ENCODE data around the gene SDC1.

Gene SDC1

DNA sequence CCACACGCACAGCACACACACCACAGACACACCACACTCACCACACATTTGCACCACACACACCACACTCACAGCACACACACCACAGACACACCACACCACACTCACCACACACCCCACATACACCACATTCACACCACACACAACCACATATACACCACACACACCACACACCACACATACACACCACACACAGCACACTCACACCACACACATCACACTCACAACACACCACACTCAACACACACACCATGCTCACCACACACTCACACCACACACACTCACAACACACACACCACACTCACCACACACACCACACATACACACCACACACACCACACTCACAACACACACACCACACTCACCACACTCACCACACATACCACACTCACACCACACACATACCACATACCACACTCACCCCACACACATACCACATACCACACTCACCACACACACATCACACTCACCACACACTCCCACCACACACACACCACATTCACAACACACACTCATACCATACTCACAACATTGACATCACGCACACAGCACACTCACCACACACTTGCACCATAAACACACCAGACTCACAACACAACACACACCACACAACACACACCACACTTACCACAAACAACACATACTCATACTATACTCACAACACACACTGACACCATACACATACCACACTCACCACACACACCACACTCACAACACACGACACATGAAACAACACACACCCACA is 60.0 kb downstream of the SDC1 start:
- Histone ChIP-seq H3K9ac (ENCODE audit: insufficient read length) (no peak overlapping the region), H3K9me3 (ENCODE audit: low read depth, low read length) (no peaks in the 10 kb centered on the region), H3K27ac (no peak overlapping the region), H3K36me3 (ENCODE audit: insufficient read depth, low read length) (no peaks in the 10 kb centered on the region), H3K4me3 (no peak overlapping the region)
- no peak for DNase-seq (ENCODE audit: low read depth, low spot score)
- TF ChIP-seq EZH2 (IDR thresholded peaks at IDR 0.05) (no peak), FOXP2 (optimal IDR thresholded peaks at IDR 0.05; ENCODE audit: control extremely low read depth, extremely low read length, insufficient read depth) (no peak), POLR2AphosphoS5 (IDR thresholded peaks at IDR 0.05; ENCODE audit: borderline replicate concordance, low read depth, low read length) (no peak)

DNA sequence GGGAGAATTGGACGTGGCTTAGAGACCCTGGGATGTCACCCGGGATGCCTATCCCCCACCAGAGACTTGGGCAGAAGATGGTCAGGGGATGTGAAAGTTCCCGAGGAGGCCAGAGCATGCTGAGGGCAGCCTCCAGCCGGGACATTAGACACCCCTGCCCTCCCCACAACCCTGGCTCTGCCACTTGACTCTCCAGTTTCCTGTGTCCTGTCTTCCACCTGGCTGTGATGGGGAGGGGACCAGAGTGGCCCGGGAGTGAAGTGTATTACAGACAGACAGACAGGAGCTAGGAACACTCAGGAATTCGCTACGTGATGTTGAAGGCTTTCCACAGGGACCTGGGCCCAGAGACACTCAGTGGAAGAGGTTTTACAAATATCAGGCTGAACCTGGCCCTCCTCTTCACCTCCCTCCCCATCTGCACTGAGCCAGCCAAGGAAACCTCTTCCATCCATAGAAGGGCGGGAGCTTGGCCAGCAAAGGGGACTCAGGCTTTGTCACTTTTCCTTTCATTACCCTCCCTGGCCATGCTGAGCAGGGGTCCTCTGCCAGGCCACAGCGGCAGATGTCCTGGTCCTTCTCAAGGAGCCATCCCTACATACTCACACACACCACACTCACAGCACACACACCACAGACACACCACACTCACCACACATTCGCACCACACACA is 60.7 kb downstream of the SDC1 start:
- Histone ChIP-seq H3K9me3 (ENCODE audit: low read depth, low read length) (no peaks in the 10 kb centered on the region), H3K9ac (ENCODE audit: insufficient read length) (no peak overlapping the region), H3K36me3 (ENCODE audit: insufficient read depth, low read length) (no peaks in the 10 kb centered on the region), H3K27ac (no peak overlapping the region), H3K4me3 (no peak overlapping the region)
- TF ChIP-seq EZH2 (IDR thresholded peaks at IDR 0.05) (no peak), POLR2AphosphoS5 (IDR thresholded peaks at IDR 0.05; ENCODE audit: borderline replicate concordance, low read depth, low read length) (no peak), FOXP2 (optimal IDR thresholded peaks at IDR 0.05; ENCODE audit: control extremely low read depth, extremely low read length, insufficient read depth) (no peak)
- no peak for DNase-seq (ENCODE audit: low read depth, low spot score)

DNA sequence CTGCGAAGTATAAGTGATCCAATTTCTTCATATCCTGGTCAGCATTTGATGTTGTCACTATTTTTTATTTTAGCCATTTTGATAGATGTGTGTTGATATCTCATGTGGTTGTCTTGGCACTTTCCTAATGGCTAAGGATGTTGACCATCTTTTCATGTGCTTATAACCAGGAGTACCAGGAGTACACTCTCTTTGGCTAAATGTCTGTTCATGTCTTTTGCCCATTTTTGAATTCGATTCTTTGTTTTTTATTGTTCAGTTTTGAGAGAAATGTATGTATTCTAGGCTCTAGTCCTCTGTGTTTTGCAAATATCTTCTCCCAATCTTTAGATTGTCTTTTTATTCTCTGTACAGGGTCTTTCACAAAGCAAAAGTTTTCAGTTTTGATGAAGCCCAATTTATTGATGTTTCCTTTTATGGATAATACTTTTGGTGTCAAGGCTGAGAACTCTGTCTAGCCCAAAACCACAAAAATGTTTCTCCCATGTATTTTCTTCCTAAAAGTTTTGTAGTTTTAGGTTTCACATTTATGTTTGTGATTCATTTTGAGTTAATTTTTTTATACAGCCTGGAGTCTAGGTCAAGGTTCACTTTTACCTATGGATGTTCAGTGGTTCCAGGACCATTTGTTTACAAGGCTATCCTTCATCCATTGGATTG is 65.4 kb downstream of the SDC1 start:
- no peak for TF ChIP-seq FOXP2 (optimal IDR thresholded peaks at IDR 0.05; ENCODE audit: control extremely low read depth, extremely low read length, insufficient read depth)
- TF ChIP-seq EZH2 (IDR thresholded peaks at IDR 0.05), result no peak
- TF ChIP-seq POLR2AphosphoS5 (IDR thresholded peaks at IDR 0.05; ENCODE audit: borderline replicate concordance, low read depth, low read length), result no peak
- Histone ChIP-seq H3K27ac (no peak overlapping the region), H3K36me3 (ENCODE audit: insufficient read depth, low read length) (no peaks in the 10 kb centered on the region), H3K9ac (ENCODE audit: insufficient read length) (no peak overlapping the region), H3K9me3 (ENCODE audit: low read depth, low read length) (no peaks in the 10 kb centered on the region), H3K4me3 (no peak overlapping the region)
- no peak for DNase-seq (ENCODE audit: low read depth, low spot score)

DNA sequence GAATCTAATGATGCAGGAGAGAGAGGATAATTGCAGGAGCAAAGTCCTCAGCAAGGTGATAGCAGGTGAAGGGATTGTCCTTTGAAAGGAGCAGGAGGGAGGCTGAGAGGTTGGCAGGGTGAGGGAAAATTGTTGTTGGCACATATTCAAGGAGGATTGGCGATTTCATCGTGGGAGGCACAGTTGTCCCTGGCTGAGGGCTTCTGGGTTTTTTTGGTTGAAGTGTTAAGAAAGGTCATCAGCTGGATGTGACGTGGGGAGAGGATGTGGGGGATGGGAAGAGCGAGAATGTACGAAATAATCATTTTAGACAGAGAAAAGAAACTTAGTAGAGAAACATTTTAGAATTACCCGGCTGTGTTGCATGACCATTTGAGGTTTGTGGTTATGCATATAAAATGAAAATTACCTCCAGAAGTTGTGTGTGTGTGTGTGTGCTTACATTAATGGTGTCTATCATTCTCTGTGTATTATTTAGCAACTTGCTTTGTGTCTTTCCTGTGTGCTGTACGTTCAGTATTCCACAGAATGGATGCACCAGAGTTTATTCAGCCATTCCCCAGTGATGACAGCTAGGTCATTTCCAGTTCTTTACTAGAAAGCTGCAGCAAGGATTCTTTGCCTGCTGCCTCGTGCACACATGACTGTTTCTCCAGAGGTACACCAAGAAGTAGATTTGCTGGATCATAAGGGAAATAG is 67.6 kb downstream of the SDC1 start:
- H3K9ac ChIP-seq (ENCODE audit: insufficient read length), result no peak overlapping the region
- no peaks in the 10 kb centered on the region for H3K36me3 ChIP-seq (ENCODE audit: insufficient read depth, low read length)
- TF ChIP-seq EZH2 (IDR thresholded peaks at IDR 0.05), result no peak
- no peak for TF ChIP-seq FOXP2 (optimal IDR thresholded peaks at IDR 0.05; ENCODE audit: control extremely low read depth, extremely low read length, insufficient read depth)
- TF ChIP-seq POLR2AphosphoS5 (IDR thresholded peaks at IDR 0.05; ENCODE audit: borderline replicate concordance, low read depth, low read length), result no peak
- DNase-seq (ENCODE audit: low read depth, low spot score), result no peak
- no peak overlapping the region for H3K27ac ChIP-seq
- 0 out of 2 replicates have a peak overlapping the region, but pooled peaks have one; percentile 14 for H3K4me3 ChIP-seq
- no peaks in the 10 kb centered on the region for H3K9me3 ChIP-seq (ENCODE audit: low read depth, low read length)

DNA sequence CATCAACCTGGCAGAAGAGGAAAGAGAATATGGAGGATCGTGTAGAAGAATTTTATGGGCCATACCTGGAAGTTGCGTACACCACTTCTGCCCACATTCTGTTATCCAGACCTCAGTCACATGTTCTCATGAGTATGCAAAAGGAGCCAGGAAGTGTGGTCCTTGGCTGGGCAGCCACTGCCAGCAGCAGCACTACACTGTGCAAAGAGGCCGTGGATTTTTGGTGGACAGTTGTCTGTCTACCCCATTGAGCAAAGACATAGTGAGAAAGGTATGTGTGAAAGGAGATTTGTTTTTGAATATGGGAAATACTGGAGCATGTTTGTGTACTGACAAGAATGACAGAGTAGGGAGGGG is 68.1 kb downstream of the SDC1 start:
- no peak overlapping the region for H3K9ac ChIP-seq (ENCODE audit: insufficient read length)
- H3K27ac ChIP-seq, result no peak overlapping the region
- no peaks in the 10 kb centered on the region for H3K9me3 ChIP-seq (ENCODE audit: low read depth, low read length)
- TF ChIP-seq POLR2AphosphoS5 (IDR thresholded peaks at IDR 0.05; ENCODE audit: borderline replicate concordance, low read depth, low read length), result no peak
- TF ChIP-seq EZH2 (IDR thresholded peaks at IDR 0.05), result no peak
- no peak for TF ChIP-seq FOXP2 (optimal IDR thresholded peaks at IDR 0.05; ENCODE audit: control extremely low read depth, extremely low read length, insufficient read depth)
- DNase-seq (ENCODE audit: low read depth, low spot score), result no peak
- no peak overlapping the region for H3K4me3 ChIP-seq
- H3K36me3 ChIP-seq (ENCODE audit: insufficient read depth, low read length), result no peaks in the 10 kb centered on the region

DNA sequence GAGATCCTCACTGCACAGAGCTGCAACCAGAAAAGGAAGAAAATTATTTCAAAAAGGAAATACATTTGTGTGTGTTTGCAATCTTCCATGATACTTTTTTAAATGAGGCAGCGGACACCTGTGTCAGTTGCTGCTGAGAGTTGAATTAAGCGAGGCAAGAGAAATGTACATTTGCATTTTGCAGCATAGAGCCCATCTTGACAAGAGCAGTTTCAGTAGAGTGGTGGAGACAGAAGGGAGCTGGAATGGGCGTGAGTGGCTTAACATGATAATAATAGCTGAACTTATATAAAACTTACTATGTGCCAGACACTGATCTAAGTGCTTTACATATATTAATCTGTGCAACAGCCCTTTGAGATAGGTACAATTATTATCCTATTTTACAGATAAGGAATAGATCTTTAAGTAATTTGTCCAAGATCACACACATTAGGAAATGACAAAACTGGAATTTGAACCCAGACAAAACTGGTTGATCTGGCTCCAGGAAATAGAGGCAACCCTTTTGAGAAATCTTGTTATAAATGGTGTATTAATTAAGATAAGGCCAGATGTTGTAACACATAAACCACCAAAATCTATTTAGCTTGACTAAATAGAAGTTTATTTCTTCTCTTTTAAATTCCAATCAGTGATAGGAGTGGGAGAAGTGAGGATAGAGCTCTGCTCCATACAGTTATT is 68.7 kb downstream of the SDC1 start:
- DNase-seq (ENCODE audit: low read depth, low spot score), result no peak
- no peaks in the 10 kb centered on the region for H3K36me3 ChIP-seq (ENCODE audit: insufficient read depth, low read length)
- no peak overlapping the region for H3K27ac ChIP-seq
- no peak overlapping the region for H3K9ac ChIP-seq (ENCODE audit: insufficient read length)
- H3K4me3 ChIP-seq, result no peak overlapping the region
- TF ChIP-seq POLR2AphosphoS5 (IDR thresholded peaks at IDR 0.05; ENCODE audit: borderline replicate concordance, low read depth, low read length) (no peak), EZH2 (IDR thresholded peaks at IDR 0.05) (no peak), FOXP2 (optimal IDR thresholded peaks at IDR 0.05; ENCODE audit: control extremely low read depth, extremely low read length, insufficient read depth) (no peak)
- H3K9me3 ChIP-seq (ENCODE audit: low read depth, low read length), result no peaks in the 10 kb centered on the region

DNA sequence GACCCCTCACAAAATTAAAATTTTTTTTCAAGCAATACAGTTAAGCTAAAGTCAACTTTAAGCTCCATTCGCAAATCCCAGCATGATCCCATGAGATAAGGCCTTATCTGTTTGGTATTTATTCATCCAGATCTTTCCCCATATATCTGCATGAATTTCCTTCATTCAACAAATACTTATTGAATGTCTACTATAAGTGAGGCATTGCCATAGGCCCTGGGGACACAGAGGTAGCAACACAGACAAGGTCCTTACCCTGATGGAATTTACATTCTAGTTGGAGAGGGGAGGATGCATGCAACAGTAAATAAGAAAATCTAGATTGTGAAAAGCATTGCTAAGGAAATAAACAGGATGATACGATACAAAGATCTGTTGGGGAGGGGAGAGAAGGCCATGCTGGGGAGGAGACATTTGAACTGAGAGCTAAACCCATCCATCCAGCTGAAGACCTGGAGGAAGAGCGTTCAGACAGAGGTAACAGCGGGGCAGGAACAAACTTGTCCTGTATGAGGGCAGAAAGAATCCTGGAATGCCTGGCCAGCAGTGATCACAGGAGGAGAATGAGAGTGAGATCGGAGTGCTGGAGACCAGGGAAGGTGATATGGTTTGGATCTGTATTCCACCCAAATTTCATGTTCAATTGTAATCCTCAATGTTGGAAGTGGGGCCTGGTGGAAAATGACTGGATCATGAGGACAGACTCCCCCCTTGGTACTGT is 71.6 kb downstream of the SDC1 start:
- no peak overlapping the region for H3K9ac ChIP-seq (ENCODE audit: insufficient read length)
- H3K36me3 ChIP-seq (ENCODE audit: insufficient read depth, low read length), result no peaks in the 10 kb centered on the region

More for the DNA sequence above, 71.6 kb downstream of the SDC1 start:
- H3K27ac ChIP-seq, result no peak overlapping the region
- no peak for DNase-seq (ENCODE audit: low read depth, low spot score)
- TF ChIP-seq EZH2 (IDR thresholded peaks at IDR 0.05) (no peak), POLR2AphosphoS5 (IDR thresholded peaks at IDR 0.05; ENCODE audit: borderline replicate concordance, low read depth, low read length) (no peak), FOXP2 (optimal IDR thresholded peaks at IDR 0.05; ENCODE audit: control extremely low read depth, extremely low read length, insufficient read depth) (no peak)
- no peaks in the 10 kb centered on the region for H3K9me3 ChIP-seq (ENCODE audit: low read depth, low read length)
- no peak overlapping the region for H3K4me3 ChIP-seq

Measured in SK-N-MC (cell line).